BJ (cell line): Measurements from ENCODE around the gene SYCP2L. TPM values are rescaled to one million over a fixed set of nuclear protein-coding genes. Genes with fewer than 3 reads are reported as not detected.
"Not testable (repeated sequence)": the region's sequence is repeated elsewhere in the genome, so short reads cannot be mapped to it uniquely, and the experiment has no call there.

Experiments
- CTCF ChIA-PET: fragments of 350-600 bp; formaldehyde crosslinking; extraction: SDS; loops from one replicate; lab custom pipeline; 2021; ENCODE audit warnings: antibody characterized with exemption, inconsistent platforms; lab: Yijun Ruan, JAX
- POLR2A ChIA-PET: fragments of 300-600 bp; sonication (Branson Sonifier 250); formaldehyde crosslinking; extraction: SDS; loops from one replicate; lab custom pipeline; 2021; ENCODE audit warnings: antibody characterized with exemption; lab: Charles Lee
- DNase-seq: peaks from one replicate; pipeline ENCODE4 v3.0.0-alpha.2; 2011; ENCODE audit warnings: low read depth
- H3K27me3 ChIP-seq: 2 replicates; pipeline ENCODE4 v1.6.0; 2011; ENCODE audit warnings: low read length; ENCODE audit not compliant: control insufficient read depth, insufficient read depth
- H3K36me3 ChIP-seq: 2 replicates; pipeline ENCODE4 v1.5.1; 2011; ENCODE audit warnings: low read length; ENCODE audit not compliant: control insufficient read depth, insufficient read depth
- H3K4me3 ChIP-seq: 2 replicates; pipeline ENCODE4 v1.5.1; 2011; ENCODE audit warnings: low read depth, mild to moderate bottlenecking, control low read depth, low read length
- polyA plus RNA-seq: library from polyadenylated mRNA; depleted of rRNA; stranded (reverse); fragments of >200 nt; gene quantifications from 2 replicates; pipeline ENCODE4 v1.2.3, GENCODE V29; 2011
- TF ChIP-seq, protein P1 (sequence below): IDR thresholded peaks from 2 replicates; pipeline ENCODE4 v1.5.1; 2011; ENCODE audit warnings: low read depth, mild to moderate bottlenecking, control low read depth, inconsistent platforms, low read length, moderate library complexity; ENCODE audit not compliant: insufficient read depth

Gene SYCP2L
- polyA plus RNA-seq, 1 experiment = 0.04 TPM

GRCh38 chr6:10877871-10878270 lies 9.0 kb upstream of the SYCP2L start:
- TF ChIP-seq, protein P1, sequence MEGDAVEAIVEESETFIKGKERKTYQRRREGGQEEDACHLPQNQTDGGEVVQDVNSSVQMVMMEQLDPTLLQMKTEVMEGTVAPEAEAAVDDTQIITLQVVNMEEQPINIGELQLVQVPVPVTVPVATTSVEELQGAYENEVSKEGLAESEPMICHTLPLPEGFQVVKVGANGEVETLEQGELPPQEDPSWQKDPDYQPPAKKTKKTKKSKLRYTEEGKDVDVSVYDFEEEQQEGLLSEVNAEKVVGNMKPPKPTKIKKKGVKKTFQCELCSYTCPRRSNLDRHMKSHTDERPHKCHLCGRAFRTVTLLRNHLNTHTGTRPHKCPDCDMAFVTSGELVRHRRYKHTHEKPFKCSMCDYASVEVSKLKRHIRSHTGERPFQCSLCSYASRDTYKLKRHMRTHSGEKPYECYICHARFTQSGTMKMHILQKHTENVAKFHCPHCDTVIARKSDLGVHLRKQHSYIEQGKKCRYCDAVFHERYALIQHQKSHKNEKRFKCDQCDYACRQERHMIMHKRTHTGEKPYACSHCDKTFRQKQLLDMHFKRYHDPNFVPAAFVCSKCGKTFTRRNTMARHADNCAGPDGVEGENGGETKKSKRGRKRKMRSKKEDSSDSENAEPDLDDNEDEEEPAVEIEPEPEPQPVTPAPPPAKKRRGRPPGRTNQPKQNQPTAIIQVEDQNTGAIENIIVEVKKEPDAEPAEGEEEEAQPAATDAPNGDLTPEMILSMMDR = no peak

DNA sequence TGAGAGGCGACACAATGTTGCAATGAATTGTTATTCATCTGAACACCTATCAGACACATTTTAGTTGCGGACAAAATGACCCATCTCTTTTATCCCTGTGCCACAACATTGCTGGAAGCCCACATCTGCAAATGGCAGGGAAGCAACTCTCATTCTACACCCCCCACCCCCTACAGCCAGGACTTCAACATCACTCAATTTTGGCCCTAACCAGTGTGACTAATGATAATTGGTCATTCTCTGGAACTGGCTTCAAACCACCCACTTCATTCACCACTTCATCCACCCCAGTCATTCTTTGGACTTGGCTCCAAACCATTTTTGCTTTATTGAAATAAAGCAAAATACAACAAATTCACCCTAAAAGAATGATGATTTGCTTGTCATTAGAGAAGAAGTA lies 6.5 kb upstream of the SYCP2L start:
- CTCF ChIA-PET = interaction anchor here (0.6 kb wide), 1 partner anchor 1899 kb away, joined by 4 read pairs; no protein-coding TSS in a partner anchor
- POLR2A ChIA-PET = no interaction called here
- DNase-seq = no peak
- Histone ChIP-seq H3K36me3 (no peaks in the 10 kb centered on the region), H3K4me3 (no peak overlapping the region), H3K27me3 (peaks cover 18% of the 10 kb centered on the region)
- TF ChIP-seq, protein P1 = no peak

More at GRCh38 chr6:10877871-10878270, 9.0 kb upstream of the SYCP2L start:
- H3K4me3 ChIP-seq = no peak overlapping the region
- H3K27me3 ChIP-seq = peaks cover 10% of the 10 kb centered on the region
- no peaks in the 10 kb centered on the region for H3K36me3 ChIP-seq
- ChIA-PET POLR2A (no interaction called here), CTCF (no interaction called here)
- DNase-seq = no peak

DNA sequence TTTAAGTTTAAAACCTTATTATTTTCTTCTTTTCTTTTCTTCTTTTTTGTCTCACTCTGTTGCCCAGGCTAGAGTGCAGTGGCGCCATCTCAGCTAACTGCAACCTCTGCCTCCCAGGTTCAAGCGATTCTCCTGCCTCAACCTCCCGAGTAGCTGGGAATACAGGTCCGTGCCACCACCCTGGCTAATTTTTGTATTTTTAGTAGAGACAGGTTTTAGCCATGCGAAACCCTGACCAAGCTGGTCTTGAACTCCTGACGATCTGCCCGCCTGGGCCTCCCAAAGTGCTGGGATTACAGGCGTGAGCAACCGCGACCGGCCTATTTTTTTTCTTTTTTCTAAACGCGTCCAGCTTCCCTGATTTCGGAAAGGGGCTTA lies 4.6 kb upstream of the SYCP2L start:
- H3K27me3 ChIP-seq = peaks cover 21% of the 10 kb centered on the region
- DNase-seq, H3K36me3 ChIP-seq, POLR2A ChIA-PET, H3K4me3 ChIP-seq: not testable (repeated sequence)
- CTCF ChIA-PET = interaction anchor here (0.9 kb wide), 1 partner anchor 9 kb away, joined by 3 read pairs; no protein-coding TSS in a partner anchor

DNA sequence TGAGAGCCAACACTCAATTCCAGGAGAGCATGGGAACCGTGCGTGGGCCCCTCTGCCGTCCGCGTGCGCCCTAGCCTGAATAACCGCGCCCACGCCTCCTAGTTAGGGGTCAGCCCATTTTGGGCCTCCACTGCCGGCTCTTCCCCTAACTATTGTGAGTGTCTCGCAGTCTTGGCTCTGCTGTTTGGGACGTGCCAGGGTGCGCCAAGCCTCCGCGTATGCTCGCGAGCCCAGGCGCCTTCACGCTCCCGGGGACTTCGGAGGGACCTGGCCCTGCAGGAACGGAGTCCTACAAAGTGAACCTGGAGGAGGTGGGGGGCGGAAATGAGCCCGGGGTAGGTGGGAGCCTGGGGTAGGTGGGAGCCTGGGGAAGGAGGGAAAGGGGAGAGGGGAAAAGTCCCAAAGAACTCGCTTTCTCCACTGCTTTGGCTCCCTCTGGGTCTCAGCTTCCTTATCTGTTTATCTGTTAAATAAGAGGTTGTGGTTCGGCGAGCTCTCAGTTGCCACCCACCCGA lies 4.1 kb upstream of the SYCP2L start:
- ChIA-PET CTCF (interaction anchor here (0.9 kb wide), 1 partner anchor 9 kb away, joined by 3 read pairs; no protein-coding TSS in a partner anchor), POLR2A (no interaction called here)
- DNase-seq = no peak
- Histone ChIP-seq H3K4me3 (no peak overlapping the region), H3K36me3 (no peaks in the 10 kb centered on the region), H3K27me3 (peaks cover 22% of the 10 kb centered on the region)
- TF ChIP-seq, protein P1 = no peak

- Histone ChIP-seq H3K27me3 (peaks cover 23% of the 10 kb centered on the region), H3K36me3 (no peaks in the 10 kb centered on the region), H3K4me3 (no peak overlapping the region)
- CTCF ChIA-PET = no interaction called here
- no peak for DNase-seq
- TF ChIP-seq, protein P1 = no peak
- POLR2A ChIA-PET = no interaction called here
These were observed 3.3 kb upstream of the SYCP2L start for GRCh38 chr6:10883312-10884244.
